Gastroesophageal sphincter (tissue), 3 donors: Measurements from ENCODE around the gene GATA5.

Experiments
- POLR2A ChIP-seq, 2 donors: fragments of 450-650 bp; IDR thresholded peaks; one replicate each; pipeline ENCODE4 v1.6.1; 2017; ENCODE audit warnings: antibody characterized with exemption in 2 of 2, mild to moderate bottlenecking in 2 of 2, moderate library complexity in 1 of 2
- POLR2AphosphoS5 ChIP-seq: sonication (generic); formaldehyde crosslinking; IDR thresholded peaks from one replicate; pipeline ENCODE4 v1.6.1; 2017; ENCODE audit warnings: antibody characterized with exemption
- TF ChIP-seq, protein P1 (sequence below), 4 experiments: fragments of 200-600 bp in 2 of 4; fragments of 450-650 bp in 2 of 4; sonication (generic) in 1 of 4; IDR thresholded peaks; one replicate each; pipeline ENCODE4 v1.5.1; 2017 to 2019; ENCODE audit warnings: antibody characterized with exemption in 4 of 4, mild to moderate bottlenecking in 2 of 4, moderate library complexity in 2 of 4

DNA sequence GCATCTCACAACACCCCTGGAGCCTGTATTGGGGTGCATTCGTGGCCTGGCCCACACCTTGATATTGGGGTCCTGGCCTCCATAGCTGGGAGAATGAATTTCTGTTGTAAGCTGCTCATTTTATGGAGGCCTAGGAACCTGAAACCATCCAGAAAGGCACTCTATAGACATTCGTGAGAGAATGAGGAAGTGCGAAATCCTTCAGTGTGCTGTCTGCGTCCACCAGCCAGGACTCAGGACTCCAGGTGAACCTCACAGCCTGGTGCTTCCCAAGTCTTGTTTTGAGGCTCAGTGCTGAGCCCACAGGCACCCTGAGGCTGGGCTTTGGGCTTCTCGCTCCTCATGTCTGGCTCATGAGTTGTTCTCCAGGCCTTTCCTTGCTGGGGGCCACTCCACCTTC, 36.6 kb downstream of the GATA5 start:
- TF ChIP-seq POLR2A (IDR thresholded peaks at IDR 0.05), result no peak
- TF ChIP-seq, protein P1, sequence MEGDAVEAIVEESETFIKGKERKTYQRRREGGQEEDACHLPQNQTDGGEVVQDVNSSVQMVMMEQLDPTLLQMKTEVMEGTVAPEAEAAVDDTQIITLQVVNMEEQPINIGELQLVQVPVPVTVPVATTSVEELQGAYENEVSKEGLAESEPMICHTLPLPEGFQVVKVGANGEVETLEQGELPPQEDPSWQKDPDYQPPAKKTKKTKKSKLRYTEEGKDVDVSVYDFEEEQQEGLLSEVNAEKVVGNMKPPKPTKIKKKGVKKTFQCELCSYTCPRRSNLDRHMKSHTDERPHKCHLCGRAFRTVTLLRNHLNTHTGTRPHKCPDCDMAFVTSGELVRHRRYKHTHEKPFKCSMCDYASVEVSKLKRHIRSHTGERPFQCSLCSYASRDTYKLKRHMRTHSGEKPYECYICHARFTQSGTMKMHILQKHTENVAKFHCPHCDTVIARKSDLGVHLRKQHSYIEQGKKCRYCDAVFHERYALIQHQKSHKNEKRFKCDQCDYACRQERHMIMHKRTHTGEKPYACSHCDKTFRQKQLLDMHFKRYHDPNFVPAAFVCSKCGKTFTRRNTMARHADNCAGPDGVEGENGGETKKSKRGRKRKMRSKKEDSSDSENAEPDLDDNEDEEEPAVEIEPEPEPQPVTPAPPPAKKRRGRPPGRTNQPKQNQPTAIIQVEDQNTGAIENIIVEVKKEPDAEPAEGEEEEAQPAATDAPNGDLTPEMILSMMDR (IDR thresholded peaks at IDR 0.05), result no peak
- TF ChIP-seq POLR2AphosphoS5, result no peak
